ENCODE data around the gene C1orf35. TPM values are rescaled to one million over a fixed set of nuclear protein-coding genes. Genes with fewer than 3 reads are reported as not detected.
A peak's percentile ranks its signal among the peaks of the same experiment; 100 is the strongest.

The C1orf35 gene
- total RNA-seq, 1 donor = 5.4 TPM

DNA sequence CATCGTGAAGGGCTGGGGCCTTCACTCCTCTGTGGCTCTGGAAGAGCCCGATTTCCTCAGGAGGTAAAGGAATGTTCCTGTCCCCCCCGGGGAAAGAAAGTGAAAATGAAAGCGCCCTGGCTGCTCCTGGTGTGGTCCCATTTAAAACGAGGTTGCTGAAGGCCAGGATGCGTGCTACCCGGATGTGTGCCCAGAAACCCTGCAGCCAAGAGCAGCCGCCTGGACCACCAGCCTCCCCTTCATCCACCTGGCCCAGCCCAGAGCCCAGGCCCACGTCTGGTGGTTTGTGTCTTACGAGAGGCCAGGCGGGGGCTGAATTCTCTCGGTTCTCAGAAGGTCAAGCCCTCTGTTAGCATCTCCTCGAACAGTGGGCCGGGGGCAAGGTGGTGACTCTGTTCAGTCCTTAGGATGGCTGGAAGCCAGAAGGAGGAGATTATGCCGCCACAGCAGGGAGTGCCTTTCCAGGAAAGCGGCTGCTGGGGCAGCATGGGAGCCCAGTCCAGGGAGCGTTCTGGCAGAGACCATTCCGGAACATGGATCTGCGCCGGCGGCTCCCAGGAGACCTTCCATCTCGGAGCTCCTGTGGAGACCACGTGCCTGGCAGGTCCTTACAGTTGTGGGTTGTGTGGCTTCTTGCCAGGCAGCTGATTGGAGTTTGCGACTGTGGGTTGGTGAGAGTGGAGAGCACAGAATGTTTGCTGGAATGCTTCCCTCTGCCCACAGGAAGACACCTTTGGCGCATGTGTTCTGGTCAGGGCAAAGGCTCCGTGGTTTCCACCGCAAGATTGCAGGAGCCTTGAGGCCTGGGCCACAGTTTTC, 38.3 kb upstream of the C1orf35 start:
- Histone ChIP-seq H3K9me3 (ENCODE audit: low read depth, low read length) (no peaks in the 10 kb centered on the region), H3K27ac (ENCODE audit: low read depth, low read length) (peak overlapping the region; percentile 93), H3K36me3 (ENCODE audit: insufficient read depth, low read length) (peaks cover 4% of the 10 kb centered on the region), H4K20me1 (ENCODE audit: insufficient read depth, low read length) (peaks cover 52% of the 10 kb centered on the region), H3K4me1 (ENCODE audit: insufficient read depth, low read length) (peaks cover 20% of the 10 kb centered on the region), H3K4me2 (ENCODE audit: insufficient read depth, low read length) (peak overlapping the region; percentile 98), H3K4me3 (ENCODE audit: insufficient read depth, low read length) (peak overlapping the region; percentile 80), H2AFZ (ENCODE audit: low read length) (no peak overlapping the region), H3K79me2 (ENCODE audit: insufficient read depth, low read length) (peaks cover 60% of the 10 kb centered on the region), H3K27me3 (ENCODE audit: insufficient read depth, low read length) (peaks cover 12% of the 10 kb centered on the region)
- TF ChIP-seq, protein P1, sequence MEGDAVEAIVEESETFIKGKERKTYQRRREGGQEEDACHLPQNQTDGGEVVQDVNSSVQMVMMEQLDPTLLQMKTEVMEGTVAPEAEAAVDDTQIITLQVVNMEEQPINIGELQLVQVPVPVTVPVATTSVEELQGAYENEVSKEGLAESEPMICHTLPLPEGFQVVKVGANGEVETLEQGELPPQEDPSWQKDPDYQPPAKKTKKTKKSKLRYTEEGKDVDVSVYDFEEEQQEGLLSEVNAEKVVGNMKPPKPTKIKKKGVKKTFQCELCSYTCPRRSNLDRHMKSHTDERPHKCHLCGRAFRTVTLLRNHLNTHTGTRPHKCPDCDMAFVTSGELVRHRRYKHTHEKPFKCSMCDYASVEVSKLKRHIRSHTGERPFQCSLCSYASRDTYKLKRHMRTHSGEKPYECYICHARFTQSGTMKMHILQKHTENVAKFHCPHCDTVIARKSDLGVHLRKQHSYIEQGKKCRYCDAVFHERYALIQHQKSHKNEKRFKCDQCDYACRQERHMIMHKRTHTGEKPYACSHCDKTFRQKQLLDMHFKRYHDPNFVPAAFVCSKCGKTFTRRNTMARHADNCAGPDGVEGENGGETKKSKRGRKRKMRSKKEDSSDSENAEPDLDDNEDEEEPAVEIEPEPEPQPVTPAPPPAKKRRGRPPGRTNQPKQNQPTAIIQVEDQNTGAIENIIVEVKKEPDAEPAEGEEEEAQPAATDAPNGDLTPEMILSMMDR (IDR thresholded peaks at IDR 0.05; ENCODE audit: extremely low read depth, low read depth, low read length) = no peak
- peak; percentile 96 for DNase-seq (ENCODE audit: insufficient read length, low spot score, missing footprints)

DNA sequence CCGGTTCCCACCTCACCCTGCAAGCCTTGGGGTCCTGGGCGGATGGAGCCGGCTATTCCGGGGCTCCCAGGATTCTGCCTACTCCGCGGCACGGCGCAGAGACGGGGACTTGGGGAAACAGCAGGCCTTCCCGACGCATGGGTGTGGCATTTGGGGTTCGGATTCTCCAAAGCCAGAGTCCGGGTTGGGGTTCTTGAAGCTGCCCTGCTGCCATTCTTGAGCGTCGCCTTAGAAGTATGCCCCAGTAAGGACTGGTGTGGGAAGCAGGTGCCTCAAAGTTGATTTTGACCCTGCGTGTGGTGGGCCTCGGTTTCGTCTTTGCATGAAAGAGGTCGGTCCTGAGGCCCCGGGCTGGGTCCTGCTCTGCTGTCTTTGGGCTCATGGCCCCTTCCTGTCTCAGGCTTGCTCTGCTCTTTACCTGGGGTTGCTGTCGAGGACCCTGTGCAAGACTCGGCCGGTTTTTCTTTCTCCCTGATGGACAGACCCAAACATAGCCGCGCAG, 37.6 kb upstream of the C1orf35 start:
- Histone ChIP-seq H2AFZ (ENCODE audit: low read length) (peak overlapping the region; percentile 34), H4K20me1 (ENCODE audit: insufficient read depth, low read length) (peaks cover 47% of the 10 kb centered on the region), H3K4me3 (ENCODE audit: insufficient read depth, low read length) (peak overlapping the region; percentile 80), H3K27ac (ENCODE audit: low read depth, low read length) (peak overlapping the region; percentile 93), H3K4me1 (ENCODE audit: insufficient read depth, low read length) (peaks cover 20% of the 10 kb centered on the region), H3K27me3 (ENCODE audit: insufficient read depth, low read length) (peaks cover 17% of the 10 kb centered on the region), H3K4me2 (ENCODE audit: insufficient read depth, low read length) (peak overlapping the region; percentile 98), H3K9me3 (ENCODE audit: low read depth, low read length) (no peaks in the 10 kb centered on the region), H3K79me2 (ENCODE audit: insufficient read depth, low read length) (peaks cover 53% of the 10 kb centered on the region), H3K36me3 (ENCODE audit: insufficient read depth, low read length) (peaks cover 4% of the 10 kb centered on the region)
- peak; percentile 81 for DNase-seq (ENCODE audit: insufficient read length, low spot score, missing footprints)
- TF ChIP-seq, protein P1 (IDR thresholded peaks at IDR 0.05; ENCODE audit: extremely low read depth, low read depth, low read length) = no peak

DNA sequence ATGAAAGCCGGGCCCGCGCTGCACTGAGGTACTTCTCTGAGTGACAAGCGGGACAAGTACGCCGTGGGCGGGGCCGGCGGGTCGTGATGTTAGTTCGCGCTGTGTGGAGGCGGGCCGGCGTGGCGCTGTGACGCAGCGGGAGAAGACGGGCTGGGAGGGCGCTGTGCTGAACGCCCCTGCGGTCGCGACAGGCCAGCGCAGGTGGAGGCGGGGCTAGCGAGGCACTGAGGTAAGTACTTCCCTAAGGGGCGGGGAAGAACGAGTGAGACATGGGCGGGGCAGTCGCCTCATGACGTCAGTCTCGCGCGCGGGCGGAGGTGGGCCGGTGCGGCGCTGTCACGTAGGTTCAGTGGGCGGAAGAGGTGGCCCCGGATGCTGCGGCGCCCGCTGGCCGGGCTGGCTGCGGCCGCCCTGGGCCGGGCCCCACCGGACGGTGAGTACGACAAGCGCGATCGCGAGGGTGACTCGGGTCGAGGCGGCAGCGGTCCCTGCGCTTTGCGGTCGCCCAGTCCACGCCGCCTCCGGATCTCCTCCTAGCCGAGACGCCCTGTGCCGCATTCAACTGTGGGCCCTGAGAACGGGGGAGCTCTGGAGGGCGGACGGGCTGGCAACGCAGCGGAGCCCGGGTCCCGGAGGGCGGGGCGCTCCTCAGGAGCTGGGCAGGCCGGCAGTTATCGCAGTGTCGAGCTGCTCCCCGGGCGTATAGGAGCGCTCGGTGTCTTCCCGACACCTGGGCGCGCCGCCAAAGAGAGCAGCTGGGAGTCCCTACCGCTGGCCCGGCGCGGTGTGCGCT, 37.0 kb upstream of the C1orf35 start, which contains the start of gene GUK1:
TSS of gene GUK1 (plus strand) at position 349 of the 793 bp plus-strand sequence. CDS start at position 373, 24 bp downstream.
- TF ChIP-seq, protein P1 (IDR thresholded peaks at IDR 0.05; ENCODE audit: extremely low read depth, low read depth, low read length) = no peak
- Histone ChIP-seq H2AFZ (ENCODE audit: low read length) (peak within 1 kb of the TSS; percentile 97), H3K27me3 (ENCODE audit: insufficient read depth, low read length) (peaks cover 22% of the 10 kb centered on the region), H3K9me3 (ENCODE audit: low read depth, low read length) (no peaks in the 10 kb centered on the region), H3K4me1 (ENCODE audit: insufficient read depth, low read length) (peaks cover 20% of the 10 kb centered on the region), H3K4me2 (ENCODE audit: insufficient read depth, low read length) (peak within 1 kb of the TSS; percentile 98), H3K4me3 (ENCODE audit: insufficient read depth, low read length) (peak within 1 kb of the TSS; percentile 80), H3K79me2 (ENCODE audit: insufficient read depth, low read length) (peaks cover 47% of the 10 kb centered on the region), H3K36me3 (ENCODE audit: insufficient read depth, low read length) (peaks cover 4% of the 10 kb centered on the region), H4K20me1 (ENCODE audit: insufficient read depth, low read length) (peaks cover 40% of the 10 kb centered on the region), H3K27ac (ENCODE audit: low read depth, low read length) (peak within 1 kb of the TSS; percentile 93)
- DNase-seq (ENCODE audit: insufficient read length, low spot score, missing footprints) = peak; percentile 99

Data from osteoblast (primary cell).